NCI-H446 (cell line): ENCODE results near the gene JADE2.
"Not testable (repeated sequence)": the region's sequence is repeated elsewhere in the genome, so short reads cannot be mapped to it uniquely, and the experiment has no call there.

Experiments used
- DNase-seq, 2 experiments: peaks; one replicate each; lab custom pipeline; 2025; lab: John Stamatoyannopoulos, UW

Gene JADE2

DNA sequence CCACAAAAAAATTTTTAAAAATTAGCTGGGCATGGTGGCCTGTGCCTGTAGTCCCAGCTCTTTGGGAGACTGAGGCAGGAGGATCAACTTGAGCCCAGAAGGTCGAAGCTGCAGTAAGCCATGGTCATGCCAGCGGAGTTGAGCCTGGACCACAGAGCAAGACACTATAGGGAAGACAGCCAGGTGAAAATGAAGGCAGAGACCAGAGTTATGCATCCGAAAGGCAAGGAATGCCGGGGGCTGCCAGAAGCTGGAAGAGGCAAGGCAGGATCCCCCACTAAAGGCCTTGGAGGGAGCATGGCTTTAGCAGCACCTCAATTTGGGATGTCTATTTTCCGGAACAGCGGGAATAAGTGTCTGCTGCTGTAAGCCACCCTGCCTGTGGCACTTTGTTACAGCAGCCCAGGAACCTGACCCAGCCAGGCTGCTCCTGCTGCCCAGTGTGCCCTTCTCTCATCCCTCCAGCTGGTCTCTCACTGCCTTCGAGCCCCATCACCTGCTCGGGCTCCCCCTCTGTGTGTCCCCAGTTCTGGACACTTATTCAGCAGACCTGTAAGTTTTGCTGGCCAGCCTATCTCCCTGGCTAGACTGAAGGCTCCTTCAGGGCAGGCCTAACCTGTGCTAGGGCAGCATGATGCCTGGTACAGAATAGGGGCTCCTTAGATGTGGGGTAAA is 16.8 kb upstream of the JADE2 start:
- no peak for DNase-seq

DNA sequence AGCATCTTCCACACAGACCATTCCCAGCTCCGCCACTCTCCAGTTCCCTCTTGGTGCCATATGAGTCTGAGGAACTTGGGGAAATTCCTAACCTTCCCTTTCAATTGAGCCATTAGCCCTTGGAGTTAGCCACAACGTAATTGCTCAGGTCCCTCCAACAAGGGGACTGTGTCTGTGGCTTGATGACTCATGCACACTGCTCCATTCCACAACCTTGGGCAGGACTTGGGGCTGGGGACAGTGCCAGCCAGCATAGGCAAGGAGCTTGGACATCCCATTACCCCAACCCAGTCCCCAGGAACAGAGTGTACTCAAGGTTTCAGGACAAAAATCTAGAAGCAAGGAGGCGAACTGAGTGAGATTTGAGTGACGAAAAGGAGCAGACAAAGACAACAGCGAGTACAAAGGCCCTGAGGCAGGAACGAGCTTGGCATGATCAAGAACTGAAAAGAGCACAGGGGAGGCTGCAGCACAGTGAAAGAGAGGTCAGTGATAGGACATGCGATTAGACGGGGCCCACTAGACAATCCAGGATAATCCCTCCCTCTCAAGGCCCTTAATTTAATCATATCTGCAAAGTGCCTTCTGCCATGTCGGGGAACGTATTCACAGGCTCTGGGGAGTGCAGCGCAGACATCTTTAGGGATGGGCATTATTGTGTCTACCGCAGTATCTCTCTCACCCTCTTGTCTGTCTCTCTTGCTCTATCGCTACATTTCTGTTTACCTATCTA is 16.0 kb upstream of the JADE2 start:
- DNase-seq, result no peak

DNA sequence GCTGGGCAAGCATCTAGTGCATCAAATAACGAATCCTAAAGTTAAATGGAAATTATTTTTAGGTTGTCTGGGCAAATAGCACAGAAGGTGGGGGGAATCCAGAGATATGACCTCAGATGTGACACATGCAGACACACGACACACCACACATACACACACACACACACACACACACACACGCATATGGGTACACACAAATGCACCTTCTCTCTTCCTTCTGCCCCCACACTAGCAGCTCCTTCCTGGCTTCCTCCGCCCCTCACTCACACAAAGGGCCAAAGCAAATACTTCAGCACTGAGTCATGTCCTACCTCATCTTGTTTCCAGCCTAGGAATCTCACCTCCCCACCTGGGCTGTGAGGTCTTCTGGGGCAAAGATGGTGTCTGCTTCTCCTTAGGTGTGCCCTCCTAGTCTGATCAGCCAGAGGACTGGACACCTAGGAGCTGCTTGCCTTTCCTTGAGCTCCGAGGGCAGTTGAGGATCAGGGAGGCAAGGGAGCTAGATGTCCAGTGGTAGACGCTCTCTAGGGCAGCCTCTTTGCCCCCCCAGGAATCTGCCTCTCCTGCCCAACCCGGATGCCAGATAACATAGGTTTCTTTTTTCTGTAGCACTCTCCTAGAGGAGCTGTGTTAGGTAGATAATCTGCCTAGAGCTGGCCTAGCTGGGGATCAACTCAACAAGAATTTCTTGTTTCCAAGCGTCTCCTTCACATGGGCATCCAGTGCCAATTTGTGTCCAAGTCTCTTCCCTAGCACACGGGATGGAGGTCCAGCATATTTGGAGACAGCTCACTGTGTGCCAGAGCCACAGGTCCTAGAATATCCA is 14.3 kb upstream of the JADE2 start:
- no peak for DNase-seq

GRCh38 chr5:134511796-134512660 is 13.4 kb upstream of the JADE2 start:
- DNase-seq, result no peak

DNA sequence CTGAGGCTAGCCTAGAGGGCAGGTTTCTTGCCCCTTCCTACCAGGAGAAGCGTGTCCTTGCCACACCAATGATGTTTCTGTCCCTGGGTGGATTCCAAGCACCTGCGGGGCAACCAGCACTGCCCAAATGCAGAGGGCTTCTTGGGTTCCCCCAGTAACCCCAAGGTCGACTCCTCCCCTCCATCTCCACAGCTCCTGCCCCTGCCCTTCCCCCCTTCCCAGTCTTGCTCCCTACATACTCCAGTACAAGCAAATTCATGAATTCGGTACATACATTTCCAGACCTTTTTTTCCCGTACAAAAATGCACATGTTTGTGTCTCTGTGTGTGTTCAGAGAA is 12.8 kb upstream of the JADE2 start:
- DNase-seq, result no peak

DNA sequence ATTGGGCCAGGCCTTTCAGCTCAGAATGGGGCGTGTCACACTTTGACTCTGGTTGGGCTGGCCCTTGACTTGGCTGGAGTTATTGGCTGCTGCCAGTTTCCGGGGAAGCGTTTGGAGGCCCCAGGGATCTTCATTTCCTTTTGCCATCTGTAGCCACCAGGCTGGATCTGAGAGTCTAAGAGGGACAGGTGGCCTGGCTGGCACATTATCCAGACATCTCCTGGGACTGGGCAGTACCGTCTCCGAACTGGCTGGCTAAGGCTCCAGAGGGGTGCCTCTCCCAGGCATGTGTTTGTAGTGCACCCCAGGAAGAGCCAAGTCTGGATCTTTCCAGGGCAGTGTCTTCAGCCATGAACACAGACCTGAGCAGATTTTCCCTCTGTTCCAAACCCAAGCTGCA is 9.7 kb upstream of the JADE2 start:
- DNase-seq, result peak in 1 of 2 experiments; percentile 55

DNA sequence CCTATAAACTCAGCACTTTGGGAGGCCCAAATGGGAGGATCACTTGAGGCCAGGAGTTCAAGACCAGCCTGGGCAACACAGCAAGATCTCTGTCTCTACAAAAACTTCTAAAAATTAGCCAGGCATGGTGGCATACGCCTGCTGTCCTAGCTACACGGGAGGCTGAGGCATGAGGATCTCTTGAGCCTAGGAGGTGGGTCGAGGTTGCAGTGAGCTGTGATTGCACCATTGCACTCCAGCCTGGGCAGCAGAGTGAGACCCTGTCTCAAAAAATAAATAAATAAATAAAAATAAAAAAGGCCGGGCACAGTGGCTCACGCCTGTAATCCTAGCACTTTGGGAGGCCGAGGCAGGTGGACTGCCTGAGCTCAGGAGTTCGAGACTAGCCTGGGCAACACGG is 8.5 kb upstream of the JADE2 start:
- not testable (repeated sequence) for DNase-seq

DNA sequence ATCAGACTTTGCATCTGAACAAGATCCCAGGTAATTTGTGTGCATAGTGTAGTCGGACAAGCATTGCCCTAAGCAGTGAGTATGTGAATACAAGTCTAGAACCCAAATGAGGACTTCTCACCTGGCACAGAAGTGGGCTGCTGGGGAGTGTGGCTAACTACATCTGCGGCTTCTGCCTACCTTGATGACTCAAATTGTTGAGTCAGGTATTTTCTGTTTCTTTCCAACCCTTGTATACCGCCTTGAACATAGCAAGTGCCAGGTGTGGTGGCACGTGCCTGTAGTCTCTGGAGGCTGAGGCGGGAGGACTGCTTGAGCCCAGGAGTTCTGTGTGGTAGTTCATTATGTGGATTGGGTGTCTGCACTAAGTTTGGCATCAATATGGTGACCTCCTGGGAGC is 7.9 kb upstream of the JADE2 start:
- DNase-seq, result no peak

- DNase-seq, result no peak
Measured at GRCh38 chr5:134519989-134520388, 5.5 kb upstream of the JADE2 start.

DNA sequence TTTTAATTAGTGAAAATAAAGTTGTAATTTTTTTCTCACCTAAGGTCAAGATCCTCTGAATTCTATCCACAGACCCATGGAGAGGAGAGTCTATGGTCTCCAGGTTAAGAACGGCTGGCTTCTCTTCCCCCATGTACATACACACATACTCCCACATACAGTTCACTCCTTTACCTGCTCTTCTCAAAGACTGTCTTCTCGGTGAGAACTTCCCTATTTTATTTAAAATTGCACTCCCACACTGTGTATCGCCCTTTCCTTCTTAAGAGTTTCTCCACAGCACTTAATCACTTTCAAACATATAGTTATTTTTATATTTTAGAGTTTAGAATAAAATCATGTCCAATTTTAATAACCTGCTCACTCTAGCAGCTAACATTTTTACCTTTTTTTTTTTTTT is 3.6 kb upstream of the JADE2 start:
- no peak for DNase-seq

DNA sequence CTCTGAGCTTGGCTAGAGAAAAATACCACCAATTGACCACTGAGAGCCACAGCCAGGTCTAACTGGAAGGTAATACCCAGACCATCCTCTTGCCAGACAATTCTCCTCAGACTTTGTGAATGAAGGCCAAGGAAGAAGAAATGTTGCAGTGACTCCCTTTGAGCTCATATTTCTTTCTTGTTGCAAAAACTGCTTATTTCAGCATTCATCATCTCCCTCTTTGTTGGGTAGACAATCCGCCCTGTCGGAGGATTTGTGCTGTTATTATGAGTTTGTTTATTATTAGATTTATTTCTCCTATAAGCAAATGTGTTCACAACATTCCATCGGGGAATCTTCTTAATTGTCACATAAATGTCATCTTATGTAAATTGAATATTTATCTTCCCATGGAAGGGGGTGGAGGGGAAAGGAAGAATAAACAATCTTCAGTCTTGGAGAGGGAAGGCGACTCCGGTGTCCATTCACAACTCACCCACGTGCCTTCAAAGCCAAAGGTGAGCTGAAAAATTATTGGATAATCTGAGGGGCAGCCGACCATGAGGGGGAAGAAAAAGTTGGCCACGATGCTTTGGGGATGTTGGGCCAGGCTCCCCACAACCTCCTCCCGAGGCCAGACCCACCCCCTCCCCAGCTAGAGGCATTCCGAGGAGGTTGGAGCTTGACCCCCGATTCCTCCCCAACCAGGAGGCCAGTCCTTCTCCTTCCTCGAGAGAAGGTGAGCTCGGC is 1.8 kb upstream of the JADE2 start:
- DNase-seq, result no peak

GRCh38 chr5:134524272-134524825 is 1.1 kb upstream of the JADE2 start:
- DNase-seq, result peak; percentile 16 to 77

DNA sequence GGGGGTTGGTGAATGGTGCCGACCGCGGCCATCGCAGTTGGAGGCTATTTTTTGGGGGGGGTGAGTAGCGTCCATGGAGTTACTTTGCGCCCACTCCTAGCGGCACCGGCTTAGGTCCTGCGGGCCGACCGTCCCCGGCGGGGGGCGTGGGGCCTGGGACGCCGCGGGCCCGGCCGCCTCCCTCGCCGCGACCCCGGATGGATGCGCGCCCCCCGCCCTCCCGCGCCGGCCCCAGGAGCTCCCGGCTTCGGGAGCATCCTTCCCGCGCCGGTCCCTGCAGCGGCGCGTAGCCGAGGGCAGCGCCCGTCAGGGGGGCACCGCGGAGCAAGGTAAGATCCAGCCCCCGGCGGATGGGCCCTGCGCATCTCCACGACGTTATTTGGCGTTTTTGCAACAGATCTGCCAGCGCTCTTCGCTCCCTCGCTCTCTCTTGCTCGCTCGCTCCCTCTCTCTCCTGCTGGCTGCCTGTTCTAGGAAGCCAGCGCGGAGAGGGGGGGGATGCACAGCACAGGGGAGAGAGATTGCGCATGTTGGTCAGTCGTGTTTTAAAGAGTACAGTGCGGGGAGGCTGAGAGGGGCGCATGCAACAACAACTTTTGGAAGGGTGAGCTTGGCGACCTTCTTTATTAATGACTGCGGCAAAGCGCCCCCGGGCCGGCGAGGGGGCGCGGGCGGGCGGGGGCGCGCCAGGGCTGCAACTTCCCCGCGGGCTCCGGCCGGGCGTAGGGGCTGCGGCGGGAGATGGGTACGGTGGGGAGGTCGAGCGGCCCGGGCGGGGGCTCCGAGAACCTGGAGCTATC is 413 bp downstream of the JADE2 start:
- DNase-seq, result peak in 1 of 2 experiments; percentile 47

DNA sequence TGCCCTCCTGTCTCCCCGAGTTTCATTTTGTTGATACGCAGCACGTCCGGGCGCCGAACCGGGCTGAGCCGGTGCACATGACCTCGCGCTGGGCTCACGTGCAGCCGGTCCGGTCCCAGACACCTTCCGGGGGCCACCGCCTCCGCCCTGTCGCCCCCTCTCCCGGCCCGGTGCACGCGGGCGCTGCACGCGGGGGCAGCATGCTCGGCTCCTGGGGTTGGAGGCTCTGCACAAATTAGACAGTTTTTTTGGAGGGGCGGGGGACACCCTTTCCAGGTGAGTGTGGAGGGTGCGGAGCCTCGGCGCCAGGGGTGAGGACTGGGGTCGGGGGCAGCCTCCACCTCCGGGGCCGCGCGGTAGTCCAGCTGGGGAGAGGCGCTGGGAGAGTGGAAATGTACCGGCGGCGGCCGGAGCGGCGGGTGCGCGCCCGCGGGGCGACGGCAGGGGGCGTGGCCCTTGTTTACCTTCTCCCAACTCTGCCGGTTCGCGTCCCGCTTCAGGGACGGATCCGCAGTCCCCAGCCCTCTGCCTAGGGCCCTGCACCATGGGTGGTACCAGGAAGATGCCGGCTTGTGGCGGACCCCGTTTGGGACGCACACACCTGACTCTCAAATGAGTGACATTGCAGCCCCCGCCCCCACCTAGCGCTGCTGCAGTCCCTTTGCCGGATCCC is 1.1 kb downstream of the JADE2 start:
- DNase-seq, result peak; percentile 82 to 86

DNA sequence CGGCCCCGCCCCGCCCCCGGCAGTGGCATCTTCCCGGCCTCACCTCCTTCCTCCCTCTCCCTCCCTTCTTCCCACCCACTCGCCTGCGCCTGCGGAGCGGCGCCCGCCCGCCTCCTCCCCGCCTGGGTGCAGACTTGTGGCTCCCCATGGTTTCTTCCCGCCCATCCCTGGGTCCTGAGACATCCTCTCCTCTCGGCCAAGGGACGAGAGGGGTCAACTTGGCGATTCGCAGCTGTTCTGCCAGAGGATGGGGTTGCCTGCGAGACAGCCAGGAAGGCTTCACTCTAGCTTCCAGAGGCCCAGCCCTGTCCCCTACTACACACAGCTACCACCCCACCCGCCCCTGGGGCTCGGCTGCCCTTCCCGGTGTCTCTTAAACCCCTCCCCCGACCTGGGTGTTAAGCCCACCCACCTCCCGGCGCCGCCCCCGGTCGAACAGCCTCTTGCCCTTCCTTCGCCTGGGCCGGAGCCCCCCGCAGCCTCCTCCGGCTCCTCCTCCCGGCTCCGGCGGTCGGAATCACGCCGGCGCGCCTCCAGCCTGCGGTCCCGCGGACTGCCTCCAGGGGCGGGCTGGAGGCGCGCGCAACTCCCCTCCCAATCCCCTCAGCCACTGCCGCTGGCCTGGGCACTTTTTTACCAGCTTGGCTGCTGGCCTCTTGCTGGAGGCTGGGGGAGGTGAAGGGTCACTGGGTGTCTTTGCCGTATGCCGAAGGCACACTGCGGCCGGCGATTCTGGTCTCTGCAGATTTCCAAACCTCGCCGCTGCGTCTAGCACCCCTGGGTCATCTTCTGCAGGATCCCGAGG is 1.9 kb downstream of the JADE2 start:
- peak; percentile 86 to 88 for DNase-seq

DNA sequence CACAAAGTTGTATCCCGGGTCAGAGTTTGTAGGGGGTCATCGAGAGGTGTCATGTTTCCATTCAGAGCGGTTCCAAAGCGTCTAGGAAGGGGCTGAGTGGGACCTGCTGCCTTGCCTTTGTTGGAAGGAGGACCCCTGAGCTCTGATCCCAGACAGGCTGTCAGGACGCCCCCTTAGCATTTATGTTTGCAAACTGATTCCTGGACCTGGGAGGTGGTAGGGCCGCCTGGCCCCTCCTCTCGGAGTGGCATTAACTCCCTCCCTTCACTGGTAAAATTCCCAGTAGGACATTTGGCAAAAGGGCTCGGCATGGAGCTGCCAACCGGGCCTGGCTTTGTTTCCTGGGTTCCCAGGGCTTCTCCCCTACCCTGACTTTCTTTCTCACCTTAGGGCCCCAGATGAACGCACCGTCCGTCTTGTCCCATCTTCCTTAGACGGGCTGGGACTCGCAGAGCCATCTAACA is 2.5 kb downstream of the JADE2 start:
- DNase-seq, result peak in 1 of 2 experiments; percentile 34

GRCh38 chr5:134528556-134528955 is 3.1 kb downstream of the JADE2 start:
- DNase-seq, result no peak

- DNase-seq, result no peak
Measured at GRCh38 chr5:134529460-134529859, 4.0 kb downstream of the JADE2 start.
